Fibroblast of pulmonary artery (primary cell): ENCODE measurements around the gene GDF10.

Experiments used
- DNase-seq: peaks from one replicate; pipeline ENCODE4 v3.0.0-alpha.2; 2010; ENCODE audit warnings: low read depth
- H3K4me3 ChIP-seq: replicated peaks from 2 replicates; pipeline ENCODE4 v1.5.1; 2011; ENCODE audit warnings: low read depth, mild to moderate bottlenecking, control low read depth, low read length, moderate library complexity
- TF ChIP-seq, protein P1 (sequence below): IDR thresholded peaks from 2 replicates; pipeline ENCODE4 v1.5.1; 2011; ENCODE audit warnings: mild to moderate bottlenecking, control low read depth, low read length, inconsistent platforms; ENCODE audit errors: missing control alignments

The GDF10 gene

GRCh38 chr10:47346581-47347302, 46.7 kb downstream of the GDF10 start:
- TF ChIP-seq, protein P1, sequence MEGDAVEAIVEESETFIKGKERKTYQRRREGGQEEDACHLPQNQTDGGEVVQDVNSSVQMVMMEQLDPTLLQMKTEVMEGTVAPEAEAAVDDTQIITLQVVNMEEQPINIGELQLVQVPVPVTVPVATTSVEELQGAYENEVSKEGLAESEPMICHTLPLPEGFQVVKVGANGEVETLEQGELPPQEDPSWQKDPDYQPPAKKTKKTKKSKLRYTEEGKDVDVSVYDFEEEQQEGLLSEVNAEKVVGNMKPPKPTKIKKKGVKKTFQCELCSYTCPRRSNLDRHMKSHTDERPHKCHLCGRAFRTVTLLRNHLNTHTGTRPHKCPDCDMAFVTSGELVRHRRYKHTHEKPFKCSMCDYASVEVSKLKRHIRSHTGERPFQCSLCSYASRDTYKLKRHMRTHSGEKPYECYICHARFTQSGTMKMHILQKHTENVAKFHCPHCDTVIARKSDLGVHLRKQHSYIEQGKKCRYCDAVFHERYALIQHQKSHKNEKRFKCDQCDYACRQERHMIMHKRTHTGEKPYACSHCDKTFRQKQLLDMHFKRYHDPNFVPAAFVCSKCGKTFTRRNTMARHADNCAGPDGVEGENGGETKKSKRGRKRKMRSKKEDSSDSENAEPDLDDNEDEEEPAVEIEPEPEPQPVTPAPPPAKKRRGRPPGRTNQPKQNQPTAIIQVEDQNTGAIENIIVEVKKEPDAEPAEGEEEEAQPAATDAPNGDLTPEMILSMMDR: no peak
- H3K4me3 ChIP-seq: no peak overlapping the region
- no peak for DNase-seq

GRCh38 chr10:47347303-47347675, 47.3 kb downstream of the GDF10 start:
- no peak overlapping the region for H3K4me3 ChIP-seq
- TF ChIP-seq, protein P1: no peak
- no peak for DNase-seq

DNA sequence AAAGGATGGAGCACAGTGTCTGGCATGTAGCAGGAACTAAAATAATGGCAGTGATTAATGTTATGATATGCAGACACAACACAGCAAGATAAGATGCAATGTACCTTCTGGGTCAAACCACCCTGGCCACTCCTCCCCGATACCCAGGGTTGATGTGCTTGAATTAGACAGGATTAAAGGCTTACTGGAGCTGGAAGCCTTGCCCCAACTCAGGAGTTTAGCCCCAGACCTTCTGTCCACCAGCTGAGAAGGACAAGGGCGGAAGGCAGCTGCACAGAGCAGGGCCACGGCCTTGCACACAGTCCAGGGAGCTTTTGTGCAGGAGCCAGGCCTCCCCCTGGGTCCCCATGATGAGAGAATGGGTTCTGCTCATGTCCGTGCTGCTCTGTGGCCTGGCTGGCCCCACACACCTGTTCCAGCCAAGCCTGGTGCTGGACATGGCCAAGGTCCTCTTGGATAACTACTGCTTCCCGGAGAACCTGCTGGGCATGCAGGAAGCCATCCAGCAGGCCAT, 48.2 kb downstream of the GDF10 start, which contains the start of gene RBP3:
RBP3 (plus strand) TSS at position 226 of the 514 bp plus-strand sequence; CDS start at position 348, 122 bp downstream.
- TF ChIP-seq, protein P1: no peak
- no peak for DNase-seq
- H3K4me3 ChIP-seq: no peak within 1 kb of the TSS

DNA sequence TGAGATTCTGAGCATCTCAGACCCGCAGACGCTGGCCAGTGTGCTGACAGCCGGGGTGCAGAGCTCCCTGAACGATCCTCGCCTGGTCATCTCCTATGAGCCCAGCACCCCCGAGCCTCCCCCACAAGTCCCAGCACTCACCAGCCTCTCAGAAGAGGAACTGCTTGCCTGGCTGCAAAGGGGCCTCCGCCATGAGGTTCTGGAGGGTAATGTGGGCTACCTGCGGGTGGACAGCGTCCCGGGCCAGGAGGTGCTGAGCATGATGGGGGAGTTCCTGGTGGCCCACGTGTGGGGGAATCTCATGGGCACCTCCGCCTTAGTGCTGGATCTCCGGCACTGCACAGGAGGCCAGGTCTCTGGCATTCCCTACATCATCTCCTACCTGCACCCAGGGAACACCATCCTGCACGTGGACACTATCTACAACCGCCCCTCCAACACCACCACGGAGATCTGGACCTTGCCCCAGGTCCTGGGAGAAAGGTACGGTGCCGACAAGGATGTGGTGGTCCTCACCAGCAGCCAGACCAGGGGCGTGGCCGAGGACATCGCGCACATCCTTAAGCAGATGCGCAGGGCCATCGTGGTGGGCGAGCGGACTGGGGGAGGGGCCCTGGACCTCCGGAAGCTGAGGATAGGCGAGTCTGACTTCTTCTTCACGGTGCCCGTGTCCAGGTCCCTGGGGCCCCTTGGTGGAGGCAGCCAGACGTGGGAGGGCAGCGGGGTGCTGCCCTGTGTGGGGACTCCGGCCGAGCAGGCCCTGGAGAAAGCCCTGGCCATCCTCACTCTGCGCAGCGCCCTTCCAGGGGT, 48.9 kb downstream of the GDF10 start:
- TF ChIP-seq, protein P1: no peak

DNA sequence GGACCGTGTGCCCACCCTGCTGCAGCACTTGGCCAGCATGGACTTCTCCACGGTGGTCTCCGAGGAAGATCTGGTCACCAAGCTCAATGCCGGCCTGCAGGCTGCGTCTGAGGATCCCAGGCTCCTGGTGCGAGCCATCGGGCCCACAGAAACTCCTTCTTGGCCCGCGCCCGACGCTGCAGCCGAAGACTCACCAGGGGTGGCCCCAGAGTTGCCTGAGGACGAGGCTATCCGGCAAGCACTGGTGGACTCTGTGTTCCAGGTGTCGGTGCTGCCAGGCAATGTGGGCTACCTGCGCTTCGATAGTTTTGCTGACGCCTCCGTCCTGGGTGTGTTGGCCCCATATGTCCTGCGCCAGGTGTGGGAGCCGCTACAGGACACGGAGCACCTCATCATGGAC, 49.5 kb downstream of the GDF10 start:
- TF ChIP-seq, protein P1: no peak
- DNase-seq: no peak
- no peak overlapping the region for H3K4me3 ChIP-seq

More for the DNA sequence above, 48.9 kb downstream of the GDF10 start:
- no peak for DNase-seq
- H3K4me3 ChIP-seq: no peak overlapping the region

- DNase-seq: no peak
- H3K4me3 ChIP-seq: no peak overlapping the region
- TF ChIP-seq, protein P1: no peak
Measured at GRCh38 chr10:47349941-47350371, 50.0 kb downstream of the GDF10 start.
